HG03066 (cell line): ENCODE measurements around the gene BTN1A1.
"Not testable (repeated sequence)": the region's sequence is repeated elsewhere in the genome, so short reads cannot be mapped to it uniquely, and the experiment has no call there.

Source experiments
- ATAC-seq: cut with Tn5 transposase; IDR thresholded peaks from one replicate; pipeline ENCODE4 v1.9.1; 2021; ENCODE audit warnings: low read depth; ENCODE audit not compliant: unreplicated experiment

BTN1A1 gene

GRCh38 chr6:26507658-26508057, 7.6 kb downstream of the BTN1A1 start:
- no peak for ATAC-seq

- ATAC-seq = not testable (repeated sequence)
Observed at GRCh38 chr6:26511033-26511432, 10.9 kb downstream of the BTN1A1 start.

DNA sequence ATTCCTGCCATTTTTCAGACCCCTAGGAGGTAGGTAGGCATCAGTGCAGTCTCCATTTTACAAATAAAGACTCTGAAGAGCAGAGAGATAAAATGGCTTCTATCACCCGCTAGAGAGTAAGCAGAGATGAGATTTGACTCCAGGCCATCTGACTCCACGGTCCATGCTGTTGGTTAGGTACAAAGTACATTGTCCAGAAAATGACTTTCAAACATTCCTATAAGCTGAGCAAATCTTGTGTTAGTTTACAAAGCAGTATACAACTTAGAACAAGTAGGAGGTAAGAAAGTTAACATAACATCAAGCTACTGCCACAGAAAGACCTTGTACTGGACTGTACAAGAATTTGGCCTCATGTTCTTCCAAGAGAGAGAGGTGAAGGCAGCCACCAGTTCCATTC, 14.9 kb downstream of the BTN1A1 start:
- no peak for ATAC-seq

- no peak for ATAC-seq
Observed at GRCh38 chr6:26516481-26517427, 16.7 kb downstream of the BTN1A1 start.

GRCh38 chr6:26519359-26519758, 19.3 kb downstream of the BTN1A1 start:
- no peak for ATAC-seq

DNA sequence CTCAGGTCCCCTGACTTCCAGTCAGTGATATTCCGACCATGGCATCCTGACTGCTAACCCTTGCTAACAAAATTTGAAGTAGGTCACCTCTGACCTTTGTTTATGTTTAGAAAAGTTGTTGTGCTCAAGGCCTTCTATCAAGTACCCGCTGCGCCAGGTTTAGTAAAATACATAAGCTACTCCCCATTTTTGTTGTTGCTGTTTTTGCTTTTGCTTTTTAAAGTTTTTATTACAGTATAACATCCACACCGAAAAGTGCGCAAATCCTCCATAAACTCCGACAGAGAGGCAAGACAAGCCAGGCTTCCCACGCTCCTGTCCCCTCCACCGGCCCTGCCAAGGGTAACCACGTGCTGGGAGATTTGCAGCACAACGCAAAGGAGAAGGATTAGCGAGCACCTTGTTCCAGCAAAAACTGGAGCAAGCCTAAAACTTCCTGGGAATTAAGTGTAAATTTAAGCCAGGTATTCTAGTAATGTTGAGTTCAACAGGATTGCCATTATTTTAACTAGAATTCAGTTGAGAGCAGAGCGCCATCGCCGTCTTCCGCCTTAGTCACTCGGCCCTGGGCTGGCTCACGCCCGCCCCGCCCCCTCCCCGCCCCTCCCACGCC, 20.2 kb downstream of the BTN1A1 start:
- peak; percentile 28 for ATAC-seq

DNA sequence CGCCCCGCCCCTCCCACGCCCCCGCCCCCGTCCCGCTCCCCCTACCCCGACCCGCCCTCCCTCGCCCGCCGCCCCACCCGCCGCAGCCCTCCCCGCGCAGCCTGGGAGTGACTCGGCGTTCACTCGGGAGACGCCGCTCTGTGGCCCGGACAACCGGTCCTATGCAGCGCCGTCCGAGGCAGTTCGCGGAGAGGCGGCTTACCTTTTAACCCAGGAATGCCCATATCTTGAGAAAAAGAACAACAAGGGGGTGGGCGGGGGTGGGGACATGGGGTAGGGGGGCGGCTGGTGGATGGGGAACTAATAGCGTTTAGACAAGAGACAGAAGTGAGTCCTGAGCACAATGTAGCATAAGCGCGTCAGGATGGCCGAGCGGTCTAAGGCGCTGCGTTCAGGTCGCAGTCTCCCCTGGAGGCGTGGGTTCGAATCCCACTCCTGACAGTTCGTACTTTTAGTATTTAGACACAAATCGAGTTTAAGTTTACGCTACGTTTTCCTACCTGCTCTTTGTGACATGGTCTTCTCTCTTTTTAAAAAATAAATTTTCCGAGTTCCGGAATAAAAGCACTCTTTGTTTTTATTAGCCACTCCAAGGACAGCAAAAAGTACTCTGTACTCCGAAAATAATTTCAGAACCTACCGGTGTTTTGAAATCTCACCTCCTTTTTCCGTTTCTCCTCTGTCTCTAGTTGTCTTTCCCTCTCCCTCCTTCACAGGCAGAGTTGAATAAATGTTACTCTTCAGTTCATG, 20.9 kb downstream of the BTN1A1 start:
- ATAC-seq = peak; percentile 53

- ATAC-seq = peak; percentile 82
Observed at GRCh38 chr6:26521600-26522391, 21.7 kb downstream of the BTN1A1 start.

GRCh38 chr6:26522486-26523228, 22.6 kb downstream of the BTN1A1 start:
- not testable (repeated sequence) for ATAC-seq

GRCh38 chr6:26524314-26524713, 24.2 kb downstream of the BTN1A1 start:
- not testable (repeated sequence) for ATAC-seq

GRCh38 chr6:26524722-26525370, 24.7 kb downstream of the BTN1A1 start:
- no peak for ATAC-seq

DNA sequence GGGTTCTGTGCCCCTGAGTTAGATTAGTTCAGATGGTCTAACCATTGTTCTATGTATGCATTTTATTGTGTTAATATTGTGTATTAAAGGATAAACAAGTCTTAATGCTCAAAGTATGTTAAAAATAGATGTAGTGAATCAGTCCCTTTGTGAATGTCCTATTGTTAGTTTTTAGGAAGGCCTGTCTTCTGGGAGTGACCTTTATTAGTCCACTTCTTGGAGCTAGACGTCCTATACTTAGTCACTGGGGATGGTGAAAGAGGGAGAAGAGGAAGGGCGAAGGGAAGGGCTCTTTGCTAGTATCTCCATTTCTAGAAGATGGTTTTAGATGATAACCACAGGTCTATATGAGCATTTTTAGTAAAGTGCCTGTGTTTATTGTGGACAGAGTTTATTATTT, 25.7 kb downstream of the BTN1A1 start:
- ATAC-seq = no peak

GRCh38 chr6:26526928-26527327, 26.8 kb downstream of the BTN1A1 start:
- ATAC-seq = no peak

DNA sequence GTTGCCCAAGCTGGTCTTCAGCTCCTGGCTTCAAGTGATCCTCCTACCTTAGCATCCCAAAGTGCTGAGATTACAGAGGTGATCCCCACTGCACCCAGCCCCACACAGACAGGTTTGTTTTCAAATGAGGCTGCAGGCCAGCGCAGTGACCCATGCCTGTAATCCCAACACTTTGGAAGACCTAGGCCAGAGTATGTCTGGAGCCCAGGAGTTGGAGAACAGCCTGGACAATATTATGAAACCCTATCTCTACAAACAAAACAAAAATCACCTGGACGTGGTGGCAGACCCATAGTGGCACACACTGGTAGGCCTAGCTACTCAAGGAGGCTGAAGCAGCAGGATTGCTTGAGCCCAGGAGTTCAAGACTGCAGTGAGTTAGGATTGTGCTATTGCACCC, 30.1 kb downstream of the BTN1A1 start:
- ATAC-seq = no peak

DNA sequence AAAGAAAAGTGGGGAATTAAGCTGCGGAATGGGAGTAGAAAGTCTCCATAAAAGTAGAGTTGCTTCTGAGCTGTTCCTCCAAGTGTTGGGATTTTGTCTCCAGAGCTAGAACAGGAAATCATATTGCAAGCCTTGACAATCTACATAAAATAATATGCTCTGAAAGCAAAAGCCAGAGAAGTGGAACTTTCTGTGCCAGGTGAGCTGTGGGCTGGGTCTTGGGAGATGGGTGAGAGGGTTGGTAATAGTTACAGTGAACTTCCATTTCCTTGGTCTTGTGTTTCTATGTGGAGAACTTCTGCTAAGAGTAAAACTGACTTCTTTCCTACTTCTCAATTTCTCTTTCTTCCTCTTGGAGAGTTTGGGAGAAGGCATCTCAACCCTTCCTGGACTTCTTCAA, 31.8 kb downstream of the BTN1A1 start:
- ATAC-seq = no peak

DNA sequence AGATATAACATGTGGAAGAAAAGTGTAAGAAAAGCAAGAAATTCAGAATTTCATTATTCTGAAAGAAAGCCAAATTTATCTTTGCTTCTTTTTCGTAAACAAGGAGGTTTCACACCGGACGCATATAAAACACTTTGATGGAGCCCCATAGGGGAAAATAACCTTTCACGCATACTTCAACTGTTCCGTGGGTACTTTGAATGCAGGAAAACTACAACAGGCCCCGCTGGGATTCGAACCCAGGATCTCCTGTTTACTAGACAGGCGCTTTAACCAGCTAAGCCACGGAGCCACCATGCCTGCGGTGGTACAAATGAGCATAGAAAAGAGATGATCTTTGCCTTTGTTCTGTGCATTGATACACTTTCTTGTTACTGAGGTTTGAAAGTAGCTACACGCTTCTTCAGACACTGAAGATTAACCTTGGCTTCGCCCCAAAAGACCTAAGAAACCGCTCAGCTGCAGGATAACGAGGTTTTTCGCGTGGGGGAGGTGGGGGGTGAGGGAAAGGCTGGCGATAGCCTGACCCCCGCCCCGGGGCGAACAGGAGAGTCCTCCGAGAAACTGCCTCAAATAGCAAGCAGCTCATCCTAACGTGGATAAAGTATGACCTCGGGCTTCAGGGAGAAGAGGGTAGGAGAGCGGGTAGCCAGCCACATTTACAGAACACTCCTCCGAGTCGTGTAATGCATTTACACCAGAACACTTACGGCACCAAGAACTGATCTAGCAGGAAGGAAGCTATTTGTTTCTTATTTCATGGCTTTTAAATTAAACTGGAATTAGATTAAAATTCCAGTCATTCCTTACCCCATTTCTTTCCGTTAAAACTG, 32.8 kb downstream of the BTN1A1 start:
- no peak for ATAC-seq

DNA sequence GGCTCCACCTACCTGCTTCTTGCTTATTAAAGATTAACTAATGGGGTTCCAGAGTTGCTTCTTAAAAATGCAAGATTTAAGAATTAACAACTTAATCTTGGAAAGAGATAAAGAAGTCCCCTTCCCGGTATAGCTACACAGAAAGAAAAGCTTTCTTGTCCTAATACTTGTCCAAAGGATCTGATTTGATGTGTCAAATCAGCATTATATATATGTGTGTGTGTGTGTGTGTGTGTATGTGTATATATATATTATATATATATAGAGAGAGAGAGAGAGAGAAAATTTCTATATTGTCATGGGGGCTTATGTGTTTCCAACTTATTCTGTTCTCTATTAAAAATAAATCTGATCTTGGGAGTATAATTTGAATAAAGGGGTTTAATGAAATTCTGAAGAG, 33.4 kb downstream of the BTN1A1 start:
- no peak for ATAC-seq

DNA sequence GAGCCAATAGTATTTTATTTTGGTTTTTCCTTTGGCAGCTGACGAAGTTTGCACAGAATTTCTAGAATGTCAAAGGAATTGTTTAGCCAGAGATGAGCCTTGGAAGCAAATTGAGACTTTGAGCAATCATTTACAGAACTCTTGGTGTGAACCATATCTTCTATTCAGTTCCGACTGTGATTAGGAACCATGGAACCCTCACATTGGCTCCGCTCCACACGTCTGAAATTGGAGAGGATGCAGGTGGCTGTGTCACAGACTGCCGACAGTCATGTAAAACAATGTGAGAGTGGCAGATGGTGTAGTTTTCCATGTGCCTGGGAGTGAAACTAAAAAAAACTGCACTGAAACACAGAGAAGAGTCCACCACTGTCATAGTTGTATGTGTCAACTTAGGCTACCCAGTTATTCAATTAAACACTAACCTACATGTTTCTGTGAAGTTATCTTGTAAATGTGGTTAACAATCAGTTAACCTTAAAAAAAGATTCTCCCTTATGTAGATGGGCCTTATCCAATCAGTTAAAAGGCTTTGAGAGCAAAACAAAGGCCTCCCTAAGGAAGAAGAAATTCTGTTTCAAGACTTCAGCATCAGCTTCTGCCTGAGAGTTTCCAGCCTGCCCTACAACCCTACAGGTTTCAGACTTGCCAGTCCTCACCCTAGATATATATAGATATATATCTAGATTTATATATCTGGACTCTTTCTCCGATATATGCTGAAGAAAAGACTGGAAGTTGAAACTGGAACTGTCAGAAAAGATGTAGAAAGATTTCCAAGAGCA, 34.8 kb downstream of the BTN1A1 start:
- ATAC-seq = no peak
